NCI-H1930 (cell line): ENCODE results near the gene IGFBPL1.

Experiments used
- DNase-seq, 2 experiments: peaks; one replicate each; lab custom pipeline; 2025; lab: John Stamatoyannopoulos, UW

The IGFBPL1 gene

DNA sequence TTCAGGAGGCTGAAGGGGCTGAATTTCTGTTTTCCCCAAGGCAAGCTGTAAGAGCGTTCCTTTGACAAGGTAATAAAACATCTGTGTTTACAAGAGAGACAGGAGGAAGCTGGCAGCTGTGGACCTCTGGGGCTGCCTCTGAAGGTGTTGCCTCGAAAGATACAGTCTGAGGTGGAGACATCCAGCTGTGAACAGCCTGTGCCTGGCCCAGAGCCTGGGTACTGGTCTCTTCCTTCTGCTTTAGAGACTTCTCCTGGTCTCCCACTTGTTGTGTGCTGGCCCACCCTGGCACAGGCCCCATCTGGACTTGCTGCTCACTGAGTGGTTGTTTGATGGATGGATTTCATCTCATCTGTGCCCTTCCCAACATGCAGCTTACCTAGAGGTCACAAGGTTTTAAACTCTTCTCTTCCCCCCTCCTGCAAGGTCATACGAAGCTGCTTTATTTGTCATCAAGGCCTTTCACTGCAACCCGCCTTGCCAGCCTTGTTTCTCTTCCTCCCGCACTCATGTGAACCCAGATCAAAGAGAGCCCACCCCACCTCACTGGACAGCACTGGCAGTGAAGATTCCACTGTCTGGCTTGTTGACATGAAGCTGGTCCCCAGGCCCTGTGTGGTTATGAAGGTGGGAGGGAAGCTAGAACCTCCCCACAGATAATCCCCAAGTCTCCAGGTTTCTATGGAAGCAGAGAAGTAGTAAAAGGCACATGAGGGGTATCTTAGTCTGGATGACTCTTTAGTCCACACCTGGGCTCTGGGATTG lies 66.7 kb downstream of the IGFBPL1 start:
- DNase-seq, result no peak

DNA sequence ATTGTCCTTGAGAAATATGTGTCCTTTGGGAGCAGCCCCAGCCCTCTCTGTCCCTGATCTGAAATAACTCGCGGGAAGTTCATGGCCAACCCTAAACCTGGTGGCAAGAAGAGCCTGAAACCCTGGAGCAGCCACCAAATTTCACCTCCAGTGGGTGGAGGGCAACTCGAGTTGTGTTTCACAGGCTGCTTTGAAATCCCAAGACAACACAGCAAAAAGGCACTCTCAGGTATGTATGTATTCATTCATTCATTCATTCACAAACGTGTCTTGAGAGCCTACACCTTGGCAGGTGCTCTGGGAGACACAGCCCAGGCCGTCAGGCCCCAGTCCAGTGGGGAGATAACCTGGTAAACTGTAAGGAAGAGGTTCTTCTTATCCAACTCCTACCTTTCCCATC lies 67.4 kb downstream of the IGFBPL1 start:
- DNase-seq, result no peak
